Measurements from ENCODE around the gene SLC22A23.

The SLC22A23 gene

GRCh38 chr6:3359973-3360726 lies 96.7 kb downstream of the SLC22A23 start:
- no peak for DNase-seq (ENCODE audit: extremely low read depth, low read depth)
- TF ChIP-seq CTCF (IDR thresholded peaks at IDR 0.05; ENCODE audit: low read depth, low read length), result no peak

DNA sequence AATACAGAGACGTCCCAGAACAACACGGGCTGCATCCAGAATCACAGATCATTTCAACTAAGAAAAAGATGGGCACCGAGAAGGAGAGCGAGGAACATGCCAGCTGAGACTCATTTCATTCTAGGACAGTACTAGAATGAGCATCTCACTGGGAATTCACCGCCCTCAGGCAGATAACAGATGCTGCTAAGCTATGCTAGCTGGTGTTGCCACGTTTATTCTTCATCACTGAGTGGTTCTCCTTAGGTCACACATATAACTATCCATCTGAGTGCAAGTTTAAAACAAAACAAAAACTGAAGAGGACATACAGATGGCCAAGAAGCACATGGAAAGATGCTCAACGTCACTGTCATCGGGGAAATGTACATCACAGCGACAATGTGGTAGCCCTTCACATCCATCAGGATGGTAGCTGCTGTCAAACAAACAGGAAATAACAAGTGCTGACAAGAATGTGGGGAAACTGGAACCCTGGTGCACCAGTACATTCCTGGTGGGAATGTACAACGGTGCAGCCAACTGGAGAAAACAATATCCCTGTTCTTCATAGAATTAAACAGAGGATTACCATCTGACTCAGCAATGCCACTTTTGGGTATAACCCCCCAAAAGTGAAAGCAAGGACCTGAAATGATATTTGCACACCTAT lies 97.6 kb downstream of the SLC22A23 start:
- DNase-seq (ENCODE audit: extremely low read depth, low read depth), result no peak
- TF ChIP-seq CTCF (IDR thresholded peaks at IDR 0.05; ENCODE audit: low read depth, low read length), result no peak

- DNase-seq (ENCODE audit: extremely low read depth, low read depth), result no peak
- no peak for TF ChIP-seq CTCF (IDR thresholded peaks at IDR 0.05; ENCODE audit: low read depth, low read length)
These were observed 98.3 kb downstream of the SLC22A23 start for GRCh38 chr6:3358413-3359100.

GRCh38 chr6:3357678-3358077 lies 99.2 kb downstream of the SLC22A23 start:
- no peak for TF ChIP-seq CTCF (IDR thresholded peaks at IDR 0.05; ENCODE audit: low read depth, low read length)
- DNase-seq (ENCODE audit: extremely low read depth, low read depth), result no peak

- no peak for DNase-seq (ENCODE audit: extremely low read depth, low read depth)
- no peak for TF ChIP-seq CTCF (IDR thresholded peaks at IDR 0.05; ENCODE audit: low read depth, low read length)
These were observed 99.9 kb downstream of the SLC22A23 start for GRCh38 chr6:3356824-3357420.

DNA sequence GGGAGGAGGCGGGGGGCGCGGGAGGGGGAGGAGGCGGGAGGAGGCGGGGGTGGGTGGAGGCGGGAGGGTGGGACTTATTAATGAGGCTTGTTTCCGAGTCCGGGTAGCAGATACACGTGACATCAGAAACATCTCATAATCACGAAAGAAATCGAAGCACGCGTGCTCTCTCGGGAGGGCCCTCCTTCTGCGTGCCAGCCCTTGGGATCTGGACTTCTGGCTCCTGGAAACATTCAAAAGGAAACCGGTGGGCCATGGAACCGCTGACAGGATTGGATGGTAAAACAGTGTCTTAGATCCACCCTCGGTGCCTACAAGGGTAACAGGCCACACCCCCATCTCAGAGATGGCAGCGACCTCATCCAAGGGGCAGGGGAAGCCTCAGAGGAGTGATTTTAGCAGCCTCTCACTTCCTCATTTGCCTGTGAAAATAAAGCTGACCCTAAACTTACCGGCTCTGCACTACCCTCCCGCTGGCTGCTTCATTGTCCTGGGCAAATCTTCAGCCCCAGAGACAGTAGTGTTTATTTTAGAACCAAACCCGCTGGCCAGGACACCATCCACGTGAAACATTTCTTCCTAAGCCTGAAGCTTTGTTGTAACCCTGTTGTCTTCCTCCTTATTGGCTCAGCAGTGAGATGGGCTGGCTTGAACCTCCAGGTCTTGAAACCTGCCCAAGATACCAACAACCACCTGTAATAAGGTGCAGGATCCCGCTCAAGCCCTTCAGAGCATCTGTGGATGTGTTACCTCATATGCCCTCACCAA lies 100.6 kb downstream of the SLC22A23 start:
- no peak for TF ChIP-seq CTCF (IDR thresholded peaks at IDR 0.05; ENCODE audit: low read depth, low read length)
- DNase-seq (ENCODE audit: extremely low read depth, low read depth), result peak; percentile 52

Data from AG09319 (cell line).